IPS-11a (cell line): ENCODE measurements around the gene LYSMD1.
A peak's percentile ranks its signal among the peaks of the same experiment; 100 is the strongest.

Experiments used
- H3K4me3 ChIP-seq: one replicate; pipeline ENCODE4 v1.5.1; 2013; ENCODE audit warnings: low read depth, low read length, control low read depth

The LYSMD1 gene

DNA sequence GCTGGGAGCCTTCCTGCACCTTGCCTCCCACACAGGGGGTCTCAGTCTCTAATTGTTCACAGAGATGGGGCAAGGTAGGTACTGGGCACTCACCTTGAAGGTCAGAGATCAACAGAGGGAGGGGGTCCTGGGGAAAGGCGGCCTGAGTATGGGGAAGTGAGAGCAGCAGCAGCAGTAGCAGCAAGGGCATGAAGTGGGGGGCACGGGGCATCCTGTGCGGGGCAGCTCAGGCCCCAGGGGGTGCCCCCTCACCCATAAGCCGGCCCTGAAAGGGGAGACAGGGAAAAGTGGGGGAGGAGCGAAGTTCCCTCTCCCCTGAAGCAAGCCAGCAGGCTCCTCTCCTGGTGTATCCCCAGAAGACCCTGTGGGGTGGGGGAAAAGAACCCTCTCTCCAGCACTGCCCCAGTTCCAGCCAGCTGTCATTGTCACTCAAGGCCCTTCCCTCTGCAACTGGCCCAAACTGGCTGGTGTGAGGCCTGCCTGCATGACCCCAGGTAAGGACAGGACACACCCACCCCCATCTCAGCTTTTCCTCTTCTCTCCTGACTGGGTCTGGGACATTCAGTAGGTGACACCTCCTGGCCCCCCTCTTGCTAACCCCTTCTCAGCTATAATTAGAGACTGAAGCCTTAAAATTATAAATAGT is 23.2 kb downstream of the LYSMD1 start:
- no peak overlapping the region for H3K4me3 ChIP-seq

DNA sequence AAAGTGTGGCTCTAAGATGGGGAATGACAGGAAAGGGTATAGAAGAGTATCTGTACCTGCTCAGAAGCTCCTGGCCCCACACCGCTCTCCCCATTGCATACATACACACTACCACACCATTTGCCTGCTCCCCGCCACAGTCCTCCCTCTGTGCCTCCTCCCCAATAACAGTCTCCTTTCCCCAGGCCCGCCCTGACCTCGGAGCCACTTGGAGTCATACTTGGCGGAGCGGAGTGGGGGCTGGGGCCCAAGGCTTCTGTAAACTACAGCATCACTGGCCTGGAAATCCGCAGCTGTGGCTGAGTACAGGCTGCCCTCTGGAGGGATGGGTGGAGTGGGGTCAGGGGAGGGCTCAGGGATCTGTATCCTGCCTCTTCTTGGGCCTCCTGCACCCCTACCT is 27.9 kb downstream of the LYSMD1 start:
- H3K4me3 ChIP-seq = no peak overlapping the region

DNA sequence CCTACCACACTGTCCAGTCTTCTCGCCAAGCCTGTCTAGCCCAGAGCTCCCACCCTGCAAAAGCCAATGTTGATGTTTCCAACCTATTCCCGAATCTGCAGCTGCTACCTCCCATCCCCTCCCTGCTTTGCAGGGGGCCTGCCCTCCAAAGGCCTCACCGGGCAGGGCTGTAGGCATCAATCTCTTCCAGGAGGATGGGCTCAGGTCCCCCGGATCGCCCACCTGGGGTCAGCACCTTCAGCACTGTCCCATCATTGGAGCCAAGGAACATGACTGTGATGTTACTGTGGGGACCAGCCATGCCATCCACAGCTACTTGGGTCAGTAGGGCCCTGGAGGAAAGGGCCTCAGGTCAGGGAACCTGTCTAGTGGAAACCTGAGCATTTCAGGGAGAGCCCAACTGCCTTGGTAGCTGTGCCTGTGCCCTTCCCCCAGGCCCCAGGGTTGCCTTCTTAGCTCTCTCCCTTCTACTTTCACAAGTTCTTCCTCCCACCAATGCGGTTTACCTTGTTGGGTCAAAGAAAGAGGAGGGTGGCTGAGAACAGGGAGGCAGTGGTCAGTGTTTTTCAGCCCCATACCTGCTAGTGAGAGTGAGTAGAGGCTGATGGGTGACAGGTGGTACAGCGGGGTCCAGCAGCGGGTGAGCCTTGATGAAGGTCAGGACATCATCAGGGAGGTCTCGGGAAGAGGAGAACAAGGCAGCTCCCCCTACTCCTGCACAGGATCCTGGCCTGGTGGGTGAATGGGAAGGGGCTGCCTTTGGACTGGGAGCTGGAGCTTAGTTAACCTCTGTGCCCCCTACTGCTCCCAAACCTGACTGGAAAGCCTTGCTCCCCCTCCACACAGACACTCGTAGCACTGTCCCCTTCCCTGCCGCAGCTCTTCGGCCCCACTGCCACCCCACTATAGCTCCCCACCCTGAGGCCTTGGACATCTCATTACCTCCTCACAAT is 30.0 kb downstream of the LYSMD1 start:
- no peak overlapping the region for H3K4me3 ChIP-seq

DNA sequence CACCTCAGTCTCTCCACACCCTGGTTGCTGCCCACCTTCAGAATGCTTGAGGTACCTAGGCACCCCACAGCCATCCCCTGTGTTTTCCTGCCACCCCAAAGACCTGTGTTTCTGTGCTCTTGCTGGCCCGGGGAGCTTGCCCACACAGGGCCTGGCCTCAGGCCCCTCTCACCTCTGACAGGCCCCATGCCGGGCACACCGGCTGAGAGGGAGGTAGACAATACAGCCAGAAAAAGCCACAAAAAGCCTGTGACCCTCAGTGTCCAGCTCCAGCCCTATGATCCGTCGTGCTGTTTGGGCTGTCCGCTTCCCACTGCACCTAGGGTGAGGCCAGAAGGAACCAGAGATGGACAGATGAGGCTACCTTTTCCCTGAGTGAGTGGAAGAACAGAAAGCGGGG is 30.7 kb downstream of the LYSMD1 start:
- no peak overlapping the region for H3K4me3 ChIP-seq

DNA sequence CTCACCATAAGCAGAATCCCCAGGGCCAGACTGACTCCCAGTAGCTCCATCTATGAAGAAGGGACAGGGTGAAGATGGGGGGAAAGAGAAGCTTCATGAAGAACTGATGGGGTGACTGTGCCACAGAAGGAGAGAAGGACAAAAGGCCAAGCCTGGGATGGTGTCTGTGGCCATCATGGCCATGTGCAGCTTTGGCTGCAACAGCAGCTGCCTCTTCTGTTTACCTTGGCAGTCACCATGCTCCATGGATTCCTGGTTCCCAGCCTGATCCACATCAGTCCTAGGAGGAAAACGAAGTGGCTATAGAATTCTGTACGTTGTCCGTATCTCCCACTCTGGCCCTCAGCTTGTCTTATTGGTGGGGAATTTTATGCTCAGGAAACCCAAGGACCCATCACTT is 31.3 kb downstream of the LYSMD1 start:
- H3K4me3 ChIP-seq = no peak overlapping the region

DNA sequence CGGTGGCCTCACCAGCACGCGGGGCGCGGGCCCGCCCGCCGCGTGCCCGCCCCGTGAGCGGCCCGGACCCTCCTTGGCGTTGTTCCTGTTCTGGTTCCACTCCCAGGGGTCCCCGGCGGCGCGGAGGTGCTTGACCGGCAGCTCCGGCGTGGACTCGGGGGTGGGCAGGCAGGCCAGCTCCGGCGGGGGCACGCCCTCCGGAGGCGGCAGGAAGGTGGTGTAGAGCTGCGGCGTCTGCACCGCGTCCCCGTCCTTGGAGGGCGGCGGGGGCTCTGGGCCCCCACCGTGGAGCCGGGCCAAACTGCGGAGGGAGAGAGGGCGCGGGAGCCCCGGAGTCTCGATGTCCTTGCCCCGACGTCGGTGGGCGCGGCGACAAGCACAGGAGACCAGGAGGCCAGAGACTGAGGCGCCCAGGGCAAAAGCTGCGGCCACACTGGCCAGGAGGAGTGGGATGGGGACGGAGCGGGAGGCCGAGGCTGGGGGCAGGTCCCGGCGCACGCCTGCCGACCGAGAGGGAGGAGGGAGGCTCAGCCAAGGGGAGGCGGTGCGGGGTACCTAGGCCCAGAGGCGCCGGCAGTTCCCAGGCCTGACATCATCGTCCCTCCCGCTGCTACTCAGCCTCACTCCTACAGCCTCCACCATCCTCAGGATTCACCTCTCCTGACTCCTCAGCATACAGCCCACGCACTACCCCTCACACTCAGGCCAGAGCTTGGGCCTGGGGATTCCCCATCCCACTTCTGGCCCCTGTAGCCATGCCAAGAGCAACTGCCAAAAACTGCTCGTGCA is 32.5 kb downstream of the LYSMD1 start:
- H3K4me3 ChIP-seq = peak overlapping the region; percentile 24

DNA sequence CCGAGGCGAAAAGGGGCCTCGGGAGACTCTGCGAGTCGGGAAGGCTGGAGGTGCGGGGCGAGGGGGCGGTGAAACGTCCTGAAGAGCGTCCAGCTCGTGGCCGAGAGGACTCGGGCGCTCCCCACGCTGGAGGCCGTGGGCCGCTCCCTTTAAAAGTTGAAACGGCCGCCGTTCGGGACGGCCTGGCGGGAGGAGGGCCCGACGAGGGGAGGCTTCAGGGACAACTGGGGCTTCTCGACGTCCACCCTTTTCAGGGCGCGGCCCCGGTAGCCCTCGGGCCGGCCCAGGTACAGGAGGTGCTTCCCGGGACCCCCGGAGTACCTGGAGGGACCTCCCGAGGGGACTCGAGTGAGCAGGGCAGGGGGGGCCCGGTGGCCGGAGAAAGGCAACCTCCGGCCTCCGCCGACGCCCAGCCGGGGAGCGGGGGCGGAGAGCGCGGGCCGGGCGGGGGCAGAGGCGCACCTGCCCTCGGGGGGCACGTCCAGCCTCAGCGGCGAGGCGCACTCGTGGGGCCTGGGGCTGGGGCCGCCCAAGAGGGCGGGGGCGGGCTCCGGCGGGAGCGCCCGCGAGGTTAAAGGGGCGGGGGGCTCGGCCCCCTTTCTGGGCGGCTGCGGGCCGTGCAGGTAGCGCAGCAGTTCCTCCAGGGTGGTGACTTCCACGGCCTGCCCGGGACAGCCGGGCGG is 33.2 kb downstream of the LYSMD1 start:
- H3K4me3 ChIP-seq = peak overlapping the region; percentile 36

DNA sequence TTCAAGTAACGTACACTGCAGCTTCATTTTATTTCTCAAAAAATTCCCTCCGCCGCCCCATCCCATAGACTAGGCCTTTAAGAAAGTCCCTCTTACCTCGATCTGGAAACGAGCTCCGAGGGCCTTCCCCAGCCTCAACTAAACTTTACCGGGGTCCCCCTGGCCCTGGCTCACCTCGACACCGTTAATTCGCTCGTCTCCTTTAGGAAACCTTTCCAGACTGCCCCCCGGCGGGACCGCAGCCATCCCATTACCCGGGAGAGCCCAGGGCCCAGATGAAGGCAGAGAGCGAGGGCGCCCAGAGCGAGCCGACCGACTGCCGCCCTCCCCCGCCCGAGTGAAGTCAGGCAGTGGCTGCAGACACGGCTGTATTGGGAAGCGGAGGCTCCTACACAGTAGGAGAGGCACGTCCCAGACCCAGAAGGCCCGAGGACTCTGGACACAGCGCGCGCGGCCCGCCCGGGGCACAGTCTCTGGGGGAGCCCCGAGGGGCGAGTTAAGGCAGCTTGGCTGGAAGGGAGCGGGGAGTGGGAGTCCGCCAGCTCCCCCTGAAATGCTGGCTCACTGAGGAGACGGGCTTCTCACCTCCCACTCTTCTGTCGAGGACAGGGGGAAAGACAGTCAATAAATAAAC is 33.9 kb downstream of the LYSMD1 start:
- H3K4me3 ChIP-seq = peak overlapping the region; percentile 36

DNA sequence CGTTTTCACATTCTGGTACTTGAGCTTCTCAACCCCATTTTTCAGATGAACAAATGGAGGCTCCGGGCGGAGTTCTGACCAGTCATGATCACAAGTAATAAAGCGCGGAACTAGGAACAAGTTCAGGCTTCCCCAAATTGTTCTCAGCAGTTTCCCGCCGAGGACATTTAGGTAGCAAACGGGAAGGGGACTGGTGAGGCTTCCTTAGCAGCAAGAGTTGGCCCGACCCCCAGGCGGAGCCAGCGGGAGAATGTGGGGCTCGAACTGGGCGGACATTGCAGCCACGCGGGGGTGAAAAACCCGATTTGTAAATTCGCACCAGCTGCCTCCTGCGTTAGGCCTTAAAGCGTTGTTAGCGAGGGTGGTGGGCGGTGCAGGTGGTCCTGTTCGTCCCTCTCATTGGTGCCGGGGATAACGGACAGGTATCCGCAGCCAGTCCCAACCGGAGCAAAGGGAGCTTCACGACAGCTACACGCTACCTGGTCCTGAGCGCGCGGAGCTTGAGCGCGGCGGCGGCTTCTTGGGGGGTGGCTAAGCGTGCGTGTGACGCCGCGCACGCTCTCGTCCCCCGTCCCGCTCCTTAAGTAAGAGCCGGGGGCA is 34.6 kb downstream of the LYSMD1 start:
- peak overlapping the region; percentile 36 for H3K4me3 ChIP-seq

DNA sequence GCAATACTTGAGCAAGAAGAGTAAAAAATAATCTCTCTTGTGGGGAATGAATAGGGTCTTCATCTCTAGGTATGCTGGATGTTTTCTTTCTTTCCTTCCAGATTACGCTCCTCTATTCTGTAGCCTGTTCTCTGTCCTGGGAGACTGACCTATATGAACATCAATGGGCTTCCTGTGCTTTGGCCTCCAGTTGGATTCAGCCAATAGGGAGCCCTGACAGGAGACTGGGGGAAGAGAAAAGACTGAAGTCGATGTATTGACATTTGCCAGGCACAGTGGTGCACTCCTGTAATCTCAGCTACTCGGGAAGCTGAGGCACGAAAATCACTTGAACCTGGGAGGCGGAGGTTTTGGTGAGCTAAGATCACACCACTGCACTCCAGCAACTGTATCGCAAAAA is 36.9 kb downstream of the LYSMD1 start:
- no peak overlapping the region for H3K4me3 ChIP-seq

DNA sequence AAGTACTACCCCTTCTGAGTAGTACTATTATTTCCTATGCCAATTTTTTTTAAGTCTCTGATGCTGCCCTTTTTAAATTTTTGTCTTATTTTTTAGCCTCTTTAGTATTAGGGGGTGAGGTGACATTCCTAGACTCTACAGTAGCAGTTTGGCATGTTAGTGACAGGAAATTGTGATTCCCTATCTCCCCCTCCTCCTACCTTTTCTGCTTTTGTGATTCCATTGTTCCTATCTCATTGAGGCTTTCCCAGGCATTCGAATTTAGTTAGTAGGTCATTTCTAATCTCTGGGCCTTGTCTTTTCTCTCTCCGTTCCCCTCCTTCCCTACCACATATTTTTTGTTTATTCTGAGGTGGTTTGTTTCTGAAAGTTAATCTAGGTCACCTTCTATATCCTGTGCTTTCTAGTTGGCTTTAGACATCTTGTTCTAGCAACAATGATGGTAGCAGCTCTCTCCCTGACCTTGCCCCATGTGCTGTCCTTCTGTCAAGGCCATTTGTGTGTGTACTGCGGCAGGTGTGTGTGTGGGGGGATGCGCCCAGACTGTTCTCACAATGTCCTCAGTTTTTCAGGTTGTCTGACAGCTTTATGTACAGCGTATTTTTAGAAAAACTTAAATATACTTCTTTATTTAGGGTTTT is 40.8 kb downstream of the LYSMD1 start:
- H3K4me3 ChIP-seq = no peak overlapping the region

DNA sequence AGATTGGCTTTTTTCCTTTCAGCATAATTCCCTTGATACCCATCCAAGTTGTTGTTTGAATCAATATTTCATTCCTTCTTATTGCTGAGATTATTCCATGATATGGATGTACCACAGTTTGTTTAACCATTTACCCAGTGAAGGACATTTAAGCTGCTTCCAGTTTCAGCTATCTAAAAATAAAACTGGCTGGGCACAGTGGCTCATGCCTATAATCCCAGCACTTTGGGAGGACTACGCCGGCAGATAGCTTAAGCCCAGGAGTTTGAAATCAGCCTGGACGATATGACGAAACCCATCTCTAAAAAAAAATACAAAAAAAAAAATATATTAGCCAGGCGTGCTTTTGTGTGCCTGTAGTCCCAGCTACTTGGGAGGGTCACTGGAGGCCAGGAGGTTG is 51.8 kb downstream of the LYSMD1 start:
- H3K4me3 ChIP-seq = no peak overlapping the region
